HFFc6 (cell line): ENCODE measurements around the gene SGIP1. TPM values are rescaled to one million over a fixed set of nuclear protein-coding genes. Genes with fewer than 3 reads are reported as not detected.
"Not testable (repeated sequence)": the region's sequence is repeated elsewhere in the genome, so short reads cannot be mapped to it uniquely, and the experiment has no call there.

Experiments
- DNase-seq: peaks from one replicate; pipeline ENCODE4 v3.0.0-alpha.2; 2018
- H3K27ac Mint-ChIP-seq: 2 replicates; pipeline ENCODE4 v1.8.0; 2020; ENCODE audit warnings: mild to moderate bottlenecking, mixed read lengths
- H3K27me3 Mint-ChIP-seq: 2 replicates; pipeline ENCODE4 v1.8.0; 2021; ENCODE audit warnings: mild to moderate bottlenecking, moderate library complexity, mixed read lengths; ENCODE audit not compliant: insufficient read depth
- H3K36me3 Mint-ChIP-seq: 2 replicates; pipeline ENCODE4 v1.8.0; 2021; ENCODE audit warnings: low read depth, mixed read lengths
- H3K4me1 Mint-ChIP-seq: 2 replicates; pipeline ENCODE4 v1.8.0; 2020; ENCODE audit warnings: low read depth, mixed read lengths
- H3K4me3 Mint-ChIP-seq: 2 replicates; pipeline ENCODE4 v1.8.0; 2020; ENCODE audit warnings: mild to moderate bottlenecking, moderate library complexity, mixed read lengths
- H3K9me3 Mint-ChIP-seq: 2 replicates; pipeline ENCODE4 v1.8.0; 2020; ENCODE audit warnings: mild to moderate bottlenecking, mixed read lengths
- total RNA-seq, 6 experiments: library from RNA; stranded (reverse); fragmentation: NEBNext Ultra II Directional; extraction: Animal tissue kit (Norgen Biotek cat#: 25700); gene quantifications; 2 replicates in 1 of 6; 3 replicates in 5 of 6; pipeline ENCODE4 v1.2.3, GENCODE V29; 2021
- TF ChIP-seq, protein P1 (sequence below): fragments of 200-600 bp; sonication (generic); IDR thresholded peaks from 2 replicates; pipeline ENCODE4 v1.5.0; 2021; ENCODE audit warnings: antibody characterized with exemption, mild to moderate bottlenecking

The SGIP1 gene
- total RNA-seq, 6 experiments from 2014 or later = 53.3 to 72.0 (median 57.9) TPM

- Mint-ChIP-seq H3K4me1 (peaks cover 66% of the 10 kb centered on the region), H3K36me3 (peaks cover 36% of the 10 kb centered on the region), H3K27ac (peak overlapping the region; percentile 54), H3K27me3 (no peaks in the 10 kb centered on the region; the same call in 1 of the 2 replicates), H3K9me3 (0 out of 2 replicates have a peak, but pooled peaks cover 3% of the 10 kb centered on the region), H3K4me3 (no peak overlapping the region)
- peak; percentile 42 for DNase-seq
- TF ChIP-seq, protein P1, sequence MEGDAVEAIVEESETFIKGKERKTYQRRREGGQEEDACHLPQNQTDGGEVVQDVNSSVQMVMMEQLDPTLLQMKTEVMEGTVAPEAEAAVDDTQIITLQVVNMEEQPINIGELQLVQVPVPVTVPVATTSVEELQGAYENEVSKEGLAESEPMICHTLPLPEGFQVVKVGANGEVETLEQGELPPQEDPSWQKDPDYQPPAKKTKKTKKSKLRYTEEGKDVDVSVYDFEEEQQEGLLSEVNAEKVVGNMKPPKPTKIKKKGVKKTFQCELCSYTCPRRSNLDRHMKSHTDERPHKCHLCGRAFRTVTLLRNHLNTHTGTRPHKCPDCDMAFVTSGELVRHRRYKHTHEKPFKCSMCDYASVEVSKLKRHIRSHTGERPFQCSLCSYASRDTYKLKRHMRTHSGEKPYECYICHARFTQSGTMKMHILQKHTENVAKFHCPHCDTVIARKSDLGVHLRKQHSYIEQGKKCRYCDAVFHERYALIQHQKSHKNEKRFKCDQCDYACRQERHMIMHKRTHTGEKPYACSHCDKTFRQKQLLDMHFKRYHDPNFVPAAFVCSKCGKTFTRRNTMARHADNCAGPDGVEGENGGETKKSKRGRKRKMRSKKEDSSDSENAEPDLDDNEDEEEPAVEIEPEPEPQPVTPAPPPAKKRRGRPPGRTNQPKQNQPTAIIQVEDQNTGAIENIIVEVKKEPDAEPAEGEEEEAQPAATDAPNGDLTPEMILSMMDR = peak; percentile 98
These were observed 192.1 kb downstream of the SGIP1 start for GRCh38 chr1:66725885-66726665.

DNA sequence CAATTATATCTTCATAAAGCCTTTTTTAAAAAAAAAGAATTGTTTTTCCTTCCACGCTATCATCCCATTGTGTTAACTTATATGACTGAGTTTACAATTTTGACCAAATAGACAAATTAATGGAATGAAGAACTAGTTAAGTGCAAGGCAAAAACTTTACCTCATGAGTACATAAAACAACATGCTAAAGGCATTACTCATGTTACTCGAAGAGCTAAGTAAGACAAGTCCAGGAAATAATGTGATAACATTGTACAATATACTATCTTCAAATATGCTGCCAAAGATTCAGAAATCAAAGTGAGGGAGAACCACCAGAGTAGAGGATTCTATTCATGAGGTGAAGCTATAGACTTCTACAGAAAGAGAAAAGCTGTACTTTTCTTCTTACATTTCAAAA lies 194.1 kb downstream of the SGIP1 start:
- TF ChIP-seq, protein P1 = no peak
- Mint-ChIP-seq H3K36me3 (peaks cover 30% of the 10 kb centered on the region), H3K27me3 (no peaks in the 10 kb centered on the region), H3K27ac (peak overlapping the region; percentile 25; the same call in 1 of the 2 replicates), H3K9me3 (0 out of 2 replicates have a peak, but pooled peaks cover 3% of the 10 kb centered on the region), H3K4me3 (no peak overlapping the region), H3K4me1 (peaks cover 85% of the 10 kb centered on the region)
- peak; percentile 22 for DNase-seq

DNA sequence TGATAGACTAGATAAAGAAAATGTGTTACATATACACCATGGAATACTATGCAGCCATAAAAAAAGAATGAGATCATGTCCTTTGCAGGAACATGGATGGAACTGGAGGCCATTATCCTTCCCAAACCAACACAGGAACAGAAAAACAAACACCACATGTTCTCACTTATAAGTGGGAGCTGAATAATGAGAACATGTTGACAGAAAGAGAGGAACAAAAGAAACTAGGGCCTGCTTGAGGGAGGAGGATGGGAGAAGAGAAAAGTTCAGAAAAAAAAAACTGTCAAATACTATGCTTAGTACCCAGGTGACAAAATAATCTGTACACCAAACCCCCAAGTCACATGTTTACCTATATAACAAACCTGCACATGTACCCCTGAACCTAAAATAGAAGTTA lies 194.8 kb downstream of the SGIP1 start:
- 0 out of 2 replicates have a peak overlapping the region, but pooled peaks have one; percentile 4 for H3K27ac Mint-ChIP-seq

GRCh38 chr1:66729119-66729518 lies 195.2 kb downstream of the SGIP1 start:
- DNase-seq = no peak
- Mint-ChIP-seq H3K4me3 (no peak overlapping the region), H3K36me3 (peaks cover 29% of the 10 kb centered on the region), H3K4me1 (peaks cover 87% of the 10 kb centered on the region), H3K9me3 (0 out of 2 replicates have a peak, but pooled peaks cover 3% of the 10 kb centered on the region), H3K27ac (no peak overlapping the region), H3K27me3 (no peaks in the 10 kb centered on the region)
- TF ChIP-seq, protein P1 = no peak

More for the DNA sequence above, 194.8 kb downstream of the SGIP1 start:
- not testable (repeated sequence) for DNase-seq, H3K9me3 Mint-ChIP-seq, H3K27me3 Mint-ChIP-seq, H3K4me3 Mint-ChIP-seq
- peaks cover 89% of the 10 kb centered on the region for H3K4me1 Mint-ChIP-seq
- H3K36me3 Mint-ChIP-seq = peaks cover 29% of the 10 kb centered on the region

GRCh38 chr1:66729523-66729922 lies 195.6 kb downstream of the SGIP1 start:
- Mint-ChIP-seq H3K4me1 (peaks cover 83% of the 10 kb centered on the region), H3K27me3 (no peaks in the 10 kb centered on the region), H3K4me3 (no peak overlapping the region), H3K9me3 (0 out of 2 replicates have a peak, but pooled peaks cover 3% of the 10 kb centered on the region), H3K36me3 (peaks cover 29% of the 10 kb centered on the region), H3K27ac (no peak overlapping the region)
- DNase-seq = no peak
- TF ChIP-seq, protein P1 = no peak

DNA sequence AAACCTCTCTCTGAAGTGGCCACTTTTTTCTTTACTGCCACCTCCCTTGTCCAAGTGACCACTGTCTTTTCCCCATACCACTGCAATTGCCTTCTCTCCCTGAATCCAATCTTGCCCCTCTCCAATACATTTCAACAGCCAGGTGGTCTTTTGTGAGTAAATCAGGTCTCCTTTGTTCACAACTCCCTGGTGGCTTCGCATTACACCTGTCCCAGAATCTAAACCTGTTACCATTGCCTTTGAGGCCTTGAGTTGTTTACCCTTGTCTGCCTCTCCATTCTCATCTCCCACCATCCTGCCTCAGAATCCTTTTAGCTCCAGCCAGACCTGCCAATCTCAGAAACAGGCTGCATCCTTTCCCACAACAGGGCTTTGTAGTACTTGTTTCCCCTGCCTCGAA lies 196.5 kb downstream of the SGIP1 start:
- Mint-ChIP-seq H3K4me1 (peaks cover 77% of the 10 kb centered on the region), H3K4me3 (no peak overlapping the region), H3K27ac (no peak overlapping the region), H3K9me3 (0 out of 2 replicates have a peak, but pooled peaks cover 3% of the 10 kb centered on the region), H3K27me3 (no peaks in the 10 kb centered on the region), H3K36me3 (peaks cover 29% of the 10 kb centered on the region)
- DNase-seq = no peak
- TF ChIP-seq, protein P1 = no peak
